HepG2 (cell line): ENCODE results near the gene TMEM184B.

Experiments
- CENPT ChIP-seq: sonication (generic); formaldehyde crosslinking; IDR thresholded peaks from 2 replicates; pipeline ENCODE4 v1.8.0; 2022; ENCODE audit warnings: low read depth, mild to moderate bottlenecking, moderate library complexity, missing genetic modification reagents
- ESRRA ChIP-seq: sonication (generic); formaldehyde crosslinking; IDR thresholded peaks from 2 replicates; pipeline ENCODE4 v1.5.1; 2020; ENCODE audit warnings: mild to moderate bottlenecking, low read depth, missing genetic modification reagents
- PHF5A ChIP-seq: IDR thresholded peaks from one replicate; pipeline ENCODE4 v1.6.1; 2018; ENCODE audit warnings: low read depth, missing genetic modification reagents; ENCODE audit not compliant: unreplicated experiment
- POLR2A ChIP-seq, 2 experiments: IDR thresholded peaks; 2 replicates each; pipeline ENCODE4 v1.6.1; 2011; ENCODE audit warnings: low read depth in 2 of 2, low read length in 2 of 2, mild to moderate bottlenecking in 1 of 2, moderate library complexity in 1 of 2; ENCODE audit not compliant: insufficient read depth in 1 of 2
- POLR2G ChIP-seq: fragments of 200-400 bp; formaldehyde crosslinking; IDR thresholded peaks from 2 replicates; pipeline ENCODE4 v1.6.1; 2018; ENCODE audit warnings: mild to moderate bottlenecking, low read depth, low read length, moderate library complexity
- SNAPC5 ChIP-seq: sonication (generic); formaldehyde crosslinking; IDR thresholded peaks from 2 replicates; pipeline ENCODE4 v1.8.1; 2023; ENCODE audit warnings: mild to moderate bottlenecking, missing genetic modification reagents, borderline replicate concordance
- ZNF639 ChIP-seq: conservative IDR thresholded peaks from 2 replicates; pipeline ENCODE4 v1.6.1; 2018; ENCODE audit warnings: missing genetic modification reagents
- ZNF652 ChIP-seq: IDR thresholded peaks from 2 replicates; pipeline ENCODE4 v1.6.1; 2016; ENCODE audit warnings: low read depth, borderline replicate concordance

GRCh38 chr22:38251341-38251692 lies 21.5 kb downstream of the TMEM184B start:
- TF ChIP-seq ESRRA (no peak), POLR2G (no peak), PHF5A (CRISPR knock-in tag) (no peak), SNAPC5 (CRISPR knock-in tag) (no peak), ZNF639 (CRISPR knock-in tag) (no peak), POLR2A (IDR thresholded peaks at IDR 0.05; ENCODE audit: insufficient read depth in 1 of 2, low read depth in 2 of 2, low read length in 2 of 2) (no peak), ZNF652 (CRISPR knock-in tag) (no peak), CENPT (no peak)
